ENCODE data around the gene RPS6KC1. TPM values are rescaled to one million over a fixed set of nuclear protein-coding genes. Genes with fewer than 3 reads are reported as not detected.
"Not testable (repeated sequence)": the region's sequence is repeated elsewhere in the genome, so short reads cannot be mapped to it uniquely, and the experiment has no call there.

RPS6KC1 gene
- total RNA-seq, 1 experiment from 2014 or later, result 19.7 TPM

- not testable (repeated sequence) for H3K4me3 ChIP-seq, H3K36me3 ChIP-seq, DNase-seq, H3K9me3 ChIP-seq, H3K27me3 ChIP-seq
These were observed 5.5 kb upstream of the RPS6KC1 start for GRCh38 chr1:213045321-213046226.

GRCh38 chr1:213049232-213049631 lies 1.8 kb upstream of the RPS6KC1 start:
- no peak for DNase-seq
- no peaks in the 10 kb centered on the region; the same call in 1 of the 2 replicates for H3K36me3 ChIP-seq
- no peaks in the 10 kb centered on the region for H3K27me3 ChIP-seq

GRCh38 chr1:213050745-213051126 lies 305 bp upstream of the RPS6KC1 start:
- no peaks in the 10 kb centered on the region for H3K9me3 ChIP-seq
- no peaks in the 10 kb centered on the region for H3K27me3 ChIP-seq
- no peak for DNase-seq
- H3K36me3 ChIP-seq, result peaks cover 3% of the 10 kb centered on the region; the same call in 1 of the 2 replicates
- peak overlapping the region; percentile 93 for H3K4me3 ChIP-seq

More at GRCh38 chr1:213049232-213049631, 1.8 kb upstream of the RPS6KC1 start:
- Histone ChIP-seq H3K4me3 (no peak overlapping the region), H3K9me3 (no peaks in the 10 kb centered on the region)

- peak overlapping the region; percentile 93 for H3K4me3 ChIP-seq
- no peaks in the 10 kb centered on the region for H3K9me3 ChIP-seq
- peaks cover 3% of the 10 kb centered on the region; the same call in 1 of the 2 replicates for H3K36me3 ChIP-seq
- no peak for DNase-seq
- no peaks in the 10 kb centered on the region for H3K27me3 ChIP-seq
These were observed 801 bp downstream of the RPS6KC1 start for GRCh38 chr1:213051881-213052202.

- no peaks in the 10 kb centered on the region; the same call in 1 of the 2 replicates for H3K9me3 ChIP-seq
- H3K4me3 ChIP-seq, result no peak overlapping the region
- DNase-seq, result no peak
These were observed 2.4 kb downstream of the RPS6KC1 start for GRCh38 chr1:213053455-213053854.

GRCh38 chr1:213054142-213054541 lies 3.1 kb downstream of the RPS6KC1 start:
- Histone ChIP-seq H3K27me3 (no peaks in the 10 kb centered on the region), H3K4me3 (no peak overlapping the region), H3K9me3 (peaks cover 6% of the 10 kb centered on the region), H3K36me3 (peaks cover 3% of the 10 kb centered on the region; the same call in 1 of the 2 replicates)
- no peak for DNase-seq

More at GRCh38 chr1:213053455-213053854, 2.4 kb downstream of the RPS6KC1 start:
- peaks cover 3% of the 10 kb centered on the region; the same call in 1 of the 2 replicates for H3K36me3 ChIP-seq
- no peaks in the 10 kb centered on the region for H3K27me3 ChIP-seq

- Histone ChIP-seq H3K9me3 (peaks cover 7% of the 10 kb centered on the region), H3K27me3 (no peaks in the 10 kb centered on the region), H3K36me3 (peaks cover 3% of the 10 kb centered on the region; the same call in 1 of the 2 replicates), H3K4me3 (no peak overlapping the region)
- no peak for DNase-seq
These were observed 3.9 kb downstream of the RPS6KC1 start for GRCh38 chr1:213054733-213055591.

GRCh38 chr1:213055767-213056166 lies 4.7 kb downstream of the RPS6KC1 start:
- Histone ChIP-seq H3K4me3 (no peak overlapping the region), H3K9me3 (peaks cover 7% of the 10 kb centered on the region), H3K36me3 (peaks cover 3% of the 10 kb centered on the region; the same call in 1 of the 2 replicates), H3K27me3 (no peaks in the 10 kb centered on the region)
- DNase-seq, result no peak

GRCh38 chr1:213057264-213058059 lies 6.4 kb downstream of the RPS6KC1 start:
- peaks cover 7% of the 10 kb centered on the region for H3K9me3 ChIP-seq
- no peak overlapping the region for H3K4me3 ChIP-seq
- H3K36me3 ChIP-seq, result peaks cover 3% of the 10 kb centered on the region; the same call in 1 of the 2 replicates
- no peaks in the 10 kb centered on the region for H3K27me3 ChIP-seq
- DNase-seq, result no peak

GRCh38 chr1:213060836-213061235 lies 9.8 kb downstream of the RPS6KC1 start:
- H3K9me3 ChIP-seq, result peaks cover 7% of the 10 kb centered on the region

GRCh38 chr1:213061263-213061662 lies 10.2 kb downstream of the RPS6KC1 start:
- no peaks in the 10 kb centered on the region; the same call in 1 of the 2 replicates for H3K36me3 ChIP-seq
- no peak overlapping the region for H3K4me3 ChIP-seq
- H3K9me3 ChIP-seq, result peaks cover 7% of the 10 kb centered on the region
- DNase-seq, result no peak
- H3K27me3 ChIP-seq, result no peaks in the 10 kb centered on the region

More at GRCh38 chr1:213060836-213061235, 9.8 kb downstream of the RPS6KC1 start:
- H3K27me3 ChIP-seq, result no peaks in the 10 kb centered on the region
- H3K4me3 ChIP-seq, result no peak overlapping the region
- no peaks in the 10 kb centered on the region; the same call in 1 of the 2 replicates for H3K36me3 ChIP-seq
- DNase-seq, result no peak

GRCh38 chr1:213065800-213066199 lies 14.8 kb downstream of the RPS6KC1 start:
- Histone ChIP-seq H3K36me3 (no peaks in the 10 kb centered on the region; the same call in 1 of the 2 replicates), H3K4me3 (no peak overlapping the region), H3K27me3 (no peaks in the 10 kb centered on the region), H3K9me3 (no peaks in the 10 kb centered on the region)
- no peak for DNase-seq

- Histone ChIP-seq H3K4me3 (no peak overlapping the region), H3K9me3 (no peaks in the 10 kb centered on the region), H3K36me3 (no peaks in the 10 kb centered on the region), H3K27me3 (no peaks in the 10 kb centered on the region)
- DNase-seq, result no peak
These were observed 15.3 kb downstream of the RPS6KC1 start for GRCh38 chr1:213066363-213066762.

GRCh38 chr1:213067352-213067751 lies 16.3 kb downstream of the RPS6KC1 start:
- H3K27me3 ChIP-seq, result no peaks in the 10 kb centered on the region
- no peak for DNase-seq
- no peaks in the 10 kb centered on the region for H3K36me3 ChIP-seq
- H3K4me3 ChIP-seq, result no peak overlapping the region
- no peaks in the 10 kb centered on the region for H3K9me3 ChIP-seq

- Histone ChIP-seq H3K9me3 (no peaks in the 10 kb centered on the region), H3K27me3 (no peaks in the 10 kb centered on the region), H3K4me3 (no peak overlapping the region), H3K36me3 (peaks cover 2% of the 10 kb centered on the region; the same call in 1 of the 2 replicates)
- peak; percentile 58 for DNase-seq
These were observed 19.4 kb downstream of the RPS6KC1 start for GRCh38 chr1:213070406-213070805.

GRCh38 chr1:213075725-213076124 lies 24.7 kb downstream of the RPS6KC1 start:
- DNase-seq, result no peak
- Histone ChIP-seq H3K9me3 (no peaks in the 10 kb centered on the region), H3K4me3 (no peak overlapping the region), H3K27me3 (no peaks in the 10 kb centered on the region), H3K36me3 (peaks cover 12% of the 10 kb centered on the region)
